Measurements from ENCODE around the gene SCARB2. TPM values are rescaled to one million over a fixed set of nuclear protein-coding genes. Genes with fewer than 3 reads are reported as not detected.
A peak's percentile ranks its signal among the peaks of the same experiment; 100 is the strongest.

The SCARB2 gene
- total RNA-seq, 1 donor from 2014 or later = 173 TPM

GRCh38 chr4:76179398-76180318 lies 34.0 kb downstream of the SCARB2 start:
- H3K36me3 ChIP-seq (ENCODE audit: control insufficient read depth, insufficient read depth, low read length) = peaks cover 8% of the 10 kb centered on the region
- TF ChIP-seq, protein P1, sequence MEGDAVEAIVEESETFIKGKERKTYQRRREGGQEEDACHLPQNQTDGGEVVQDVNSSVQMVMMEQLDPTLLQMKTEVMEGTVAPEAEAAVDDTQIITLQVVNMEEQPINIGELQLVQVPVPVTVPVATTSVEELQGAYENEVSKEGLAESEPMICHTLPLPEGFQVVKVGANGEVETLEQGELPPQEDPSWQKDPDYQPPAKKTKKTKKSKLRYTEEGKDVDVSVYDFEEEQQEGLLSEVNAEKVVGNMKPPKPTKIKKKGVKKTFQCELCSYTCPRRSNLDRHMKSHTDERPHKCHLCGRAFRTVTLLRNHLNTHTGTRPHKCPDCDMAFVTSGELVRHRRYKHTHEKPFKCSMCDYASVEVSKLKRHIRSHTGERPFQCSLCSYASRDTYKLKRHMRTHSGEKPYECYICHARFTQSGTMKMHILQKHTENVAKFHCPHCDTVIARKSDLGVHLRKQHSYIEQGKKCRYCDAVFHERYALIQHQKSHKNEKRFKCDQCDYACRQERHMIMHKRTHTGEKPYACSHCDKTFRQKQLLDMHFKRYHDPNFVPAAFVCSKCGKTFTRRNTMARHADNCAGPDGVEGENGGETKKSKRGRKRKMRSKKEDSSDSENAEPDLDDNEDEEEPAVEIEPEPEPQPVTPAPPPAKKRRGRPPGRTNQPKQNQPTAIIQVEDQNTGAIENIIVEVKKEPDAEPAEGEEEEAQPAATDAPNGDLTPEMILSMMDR (IDR thresholded peaks at IDR 0.05; ENCODE audit: insufficient read depth, low read length, severe bottlenecking) = peak; percentile 91
- FAIRE-seq (no peak), DNase-seq (ENCODE audit: low read depth) (peak; percentile 72)
- no peaks in the 10 kb centered on the region for H3K27me3 ChIP-seq (ENCODE audit: control insufficient read depth, insufficient read depth, low read length)
- no peak overlapping the region for H3K4me3 ChIP-seq (ENCODE audit: low read depth, low read length)

DNA sequence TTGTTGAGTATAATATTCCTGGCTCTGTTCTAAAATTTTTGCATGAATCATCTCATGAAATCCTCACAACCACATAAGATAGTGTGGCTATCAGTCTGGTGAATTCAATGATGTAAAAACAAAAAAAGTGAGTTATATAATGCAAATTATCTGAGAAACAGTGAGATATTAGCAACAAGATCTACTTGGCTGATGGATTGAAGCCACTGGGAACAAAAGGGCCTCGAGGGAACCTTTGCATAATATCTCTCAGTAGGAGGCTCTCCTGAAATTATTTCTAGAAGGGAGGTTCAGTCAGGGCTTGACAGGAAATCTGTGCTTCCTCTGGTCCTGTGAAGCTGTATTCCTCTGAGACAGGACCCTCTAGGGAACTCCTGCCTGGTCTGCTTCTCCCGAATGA lies 35.3 kb downstream of the SCARB2 start:
- TF ChIP-seq, protein P1 (IDR thresholded peaks at IDR 0.05; ENCODE audit: insufficient read depth, low read length, severe bottlenecking) = no peak
- DNase-seq (ENCODE audit: low read depth) (no peak), FAIRE-seq (no peak)
- Histone ChIP-seq H3K36me3 (ENCODE audit: control insufficient read depth, insufficient read depth, low read length) (peaks cover 10% of the 10 kb centered on the region), H3K27me3 (ENCODE audit: control insufficient read depth, insufficient read depth, low read length) (no peaks in the 10 kb centered on the region), H3K4me3 (ENCODE audit: low read depth, low read length) (no peak overlapping the region)

DNA sequence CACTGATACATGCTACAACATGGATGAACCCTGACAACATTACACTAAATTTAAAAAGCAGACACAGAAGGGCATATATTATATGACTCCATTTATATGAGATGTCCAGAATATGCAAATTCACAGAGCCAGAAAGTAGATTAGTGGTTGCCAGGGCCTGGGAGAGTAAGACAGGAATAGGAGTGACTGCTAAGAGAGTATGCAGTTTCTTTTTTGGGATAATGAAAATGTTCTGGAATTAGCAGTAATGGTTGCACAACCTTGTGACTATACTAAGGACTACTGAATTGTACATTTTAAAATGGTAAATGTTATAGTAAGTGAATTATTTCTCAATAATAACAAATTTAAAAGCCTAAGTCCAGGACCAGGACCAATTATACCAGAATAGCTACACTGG lies 35.9 kb downstream of the SCARB2 start:
- peaks cover 10% of the 10 kb centered on the region for H3K36me3 ChIP-seq (ENCODE audit: control insufficient read depth, insufficient read depth, low read length)
- H3K27me3 ChIP-seq (ENCODE audit: control insufficient read depth, insufficient read depth, low read length) = no peaks in the 10 kb centered on the region
- no peak overlapping the region for H3K4me3 ChIP-seq (ENCODE audit: low read depth, low read length)
- no peak for FAIRE-seq
- no peak for DNase-seq (ENCODE audit: low read depth)
- TF ChIP-seq, protein P1 (IDR thresholded peaks at IDR 0.05; ENCODE audit: insufficient read depth, low read length, severe bottlenecking) = no peak

DNA sequence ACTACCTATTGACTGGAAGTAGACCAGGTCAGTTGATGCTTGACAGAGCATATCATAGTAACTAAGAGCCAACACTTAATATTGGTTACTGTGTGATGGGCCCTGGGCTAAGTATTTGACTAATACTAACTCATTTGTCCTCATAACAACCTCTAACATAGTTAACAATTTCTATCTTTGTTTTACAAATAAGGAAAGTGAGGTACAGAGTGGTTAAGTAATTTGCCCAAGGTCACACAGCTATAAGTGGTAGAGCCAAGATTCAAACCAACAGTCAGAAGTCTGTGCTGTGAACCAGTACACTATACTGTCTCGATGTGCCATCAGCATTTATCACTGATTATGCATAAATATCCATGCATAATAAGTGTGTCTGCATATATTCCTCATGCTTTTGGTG lies 38.3 kb downstream of the SCARB2 start:
- TF ChIP-seq, protein P1 (IDR thresholded peaks at IDR 0.05; ENCODE audit: insufficient read depth, low read length, severe bottlenecking) = no peak
- Histone ChIP-seq H3K4me3 (ENCODE audit: low read depth, low read length) (no peak overlapping the region), H3K27me3 (ENCODE audit: control insufficient read depth, insufficient read depth, low read length) (no peaks in the 10 kb centered on the region), H3K36me3 (ENCODE audit: control insufficient read depth, insufficient read depth, low read length) (peaks cover 13% of the 10 kb centered on the region)
- FAIRE-seq = no peak
- DNase-seq (ENCODE audit: low read depth) = no peak

GRCh38 chr4:76174216-76174615 lies 39.4 kb downstream of the SCARB2 start:
- DNase-seq (ENCODE audit: low read depth) = no peak
- TF ChIP-seq, protein P1 (IDR thresholded peaks at IDR 0.05; ENCODE audit: insufficient read depth, low read length, severe bottlenecking) = no peak
- Histone ChIP-seq H3K27me3 (ENCODE audit: control insufficient read depth, insufficient read depth, low read length) (no peaks in the 10 kb centered on the region), H3K36me3 (ENCODE audit: control insufficient read depth, insufficient read depth, low read length) (peaks cover 12% of the 10 kb centered on the region), H3K4me3 (ENCODE audit: low read depth, low read length) (no peak overlapping the region)
- no peak for FAIRE-seq
